DOHH2 (cell line): ENCODE data around the gene AP5Z1.

ENCODE experiments used
- H3F3A ChIP-seq: fragments of 200-600 bp; sonication (generic), shearing (Covaris generic); 2 replicates; pipeline ENCODE4 v1.6.0; 2016; ENCODE audit warnings: antibody characterized with exemption, mild to moderate bottlenecking; ENCODE audit not compliant: control insufficient read depth, insufficient read depth
- H3K27ac ChIP-seq: fragments of 200-600 bp; sonication (generic); 2 replicates; pipeline ENCODE4 v1.5.1; 2014; ENCODE audit warnings: low read depth, mild to moderate bottlenecking, low read length, moderate library complexity
- H3K27me3 ChIP-seq: fragments of 200-600 bp; sonication (generic); 2 replicates; pipeline ENCODE4 v1.6.1; 2014; ENCODE audit warnings: mild to moderate bottlenecking, low read length, mixed read lengths; ENCODE audit not compliant: control insufficient read depth
- H3K36me3 ChIP-seq: fragments of 200-600 bp; sonication (generic); 2 replicates; pipeline ENCODE4 v1.6.1; 2014; ENCODE audit warnings: mild to moderate bottlenecking, low read length, moderate library complexity, mixed read lengths; ENCODE audit not compliant: control insufficient read depth
- H3K4me1 ChIP-seq: fragments of 200-600 bp; sonication (generic); 2 replicates; pipeline ENCODE4 v1.6.1; 2014; ENCODE audit warnings: mild to moderate bottlenecking, low read length, mixed read lengths; ENCODE audit not compliant: control insufficient read depth
- H3K4me2 ChIP-seq: fragments of 200-600 bp; sonication (generic); 2 replicates; pipeline ENCODE4 v1.6.0; 2014; ENCODE audit warnings: mild to moderate bottlenecking, low read length, moderate library complexity
- H3K4me3 ChIP-seq: fragments of 200-600 bp; sonication (generic); 2 replicates; pipeline ENCODE4 v1.5.1; 2014; ENCODE audit warnings: mild to moderate bottlenecking, low read length, mixed read lengths
- H3K79me2 ChIP-seq: fragments of 200-600 bp; sonication (generic); 2 replicates; pipeline ENCODE4 v1.6.1; 2014; ENCODE audit warnings: mild to moderate bottlenecking, low read length, mixed read lengths; ENCODE audit not compliant: control insufficient read depth
- H3K9me2 ChIP-seq: fragments of 200-600 bp; sonication (generic); replicated peaks from 2 replicates; pipeline ENCODE4 v1.6.1; 2014; ENCODE audit warnings: mild to moderate bottlenecking, low read length, mixed read lengths; ENCODE audit not compliant: control insufficient read depth
- H3K9me3 ChIP-seq: fragments of 200-600 bp; sonication (generic); 2 replicates; pipeline ENCODE4 v1.6.1; 2014; ENCODE audit warnings: antibody characterized with exemption, low read length, mixed read lengths; ENCODE audit not compliant: control insufficient read depth, insufficient read depth
- H4K20me1 ChIP-seq: fragments of 200-600 bp; sonication (generic); 2 replicates; pipeline ENCODE4 v1.6.0; 2014; ENCODE audit warnings: low read depth, mild to moderate bottlenecking, antibody characterized with exemption, low read length, moderate library complexity; ENCODE audit not compliant: control insufficient read depth, insufficient read depth
- CTCF ChIP-seq: fragments of 200-600 bp; sonication (generic); IDR thresholded peaks from one replicate; pipeline ENCODE4 v1.5.1; 2014; ENCODE audit warnings: antibody characterized with exemption, mild to moderate bottlenecking, low read depth, low read length; ENCODE audit not compliant: poor library complexity, severe bottlenecking
- EZH2phosphoT487 ChIP-seq: fragments of 200-600 bp; sonication (generic); IDR thresholded peaks from 2 replicates; pipeline ENCODE4 v1.6.1; 2017; ENCODE audit warnings: borderline replicate concordance, mild to moderate bottlenecking, antibody characterized with exemption, low read length, moderate library complexity, mixed read lengths

Gene AP5Z1

GRCh38 chr7:4742852-4743251 is 32.6 kb upstream of the AP5Z1 start:
- TF ChIP-seq EZH2phosphoT487, result no peak
- TF ChIP-seq CTCF, result no peak
- Histone ChIP-seq H3K79me2 (peaks cover 70% of the 10 kb centered on the region), H3F3A (peaks cover 19% of the 10 kb centered on the region), H3K4me3 (0 out of 2 replicates have a peak overlapping the region, but pooled peaks have one; percentile 75), H3K27ac (peak overlapping the region; percentile 90; the same call in 1 of the 2 replicates), H3K9me2 (no peaks in the 10 kb centered on the region), H3K4me1 (peaks cover 65% of the 10 kb centered on the region), H3K4me2 (peak overlapping the region; percentile 98), H4K20me1 (peaks cover 4% of the 10 kb centered on the region; the same call in 1 of the 2 replicates), H3K27me3 (no peaks in the 10 kb centered on the region), H3K36me3 (peaks cover 60% of the 10 kb centered on the region), H3K9me3 (no peaks in the 10 kb centered on the region)

GRCh38 chr7:4744391-4745264 is 30.8 kb upstream of the AP5Z1 start:
- Histone ChIP-seq H4K20me1 (no peaks in the 10 kb centered on the region), H3K9me2 (no peaks in the 10 kb centered on the region), H3K27me3 (no peaks in the 10 kb centered on the region), H3K79me2 (peaks cover 70% of the 10 kb centered on the region), H3K27ac (peak overlapping the region; percentile 90), H3K4me2 (peak overlapping the region; percentile 98), H3F3A (peaks cover 19% of the 10 kb centered on the region), H3K4me3 (peak overlapping the region; percentile 75), H3K36me3 (peaks cover 63% of the 10 kb centered on the region), H3K4me1 (peaks cover 53% of the 10 kb centered on the region), H3K9me3 (no peaks in the 10 kb centered on the region)
- TF ChIP-seq EZH2phosphoT487, result no peak
- TF ChIP-seq CTCF, result peak; percentile 36

DNA sequence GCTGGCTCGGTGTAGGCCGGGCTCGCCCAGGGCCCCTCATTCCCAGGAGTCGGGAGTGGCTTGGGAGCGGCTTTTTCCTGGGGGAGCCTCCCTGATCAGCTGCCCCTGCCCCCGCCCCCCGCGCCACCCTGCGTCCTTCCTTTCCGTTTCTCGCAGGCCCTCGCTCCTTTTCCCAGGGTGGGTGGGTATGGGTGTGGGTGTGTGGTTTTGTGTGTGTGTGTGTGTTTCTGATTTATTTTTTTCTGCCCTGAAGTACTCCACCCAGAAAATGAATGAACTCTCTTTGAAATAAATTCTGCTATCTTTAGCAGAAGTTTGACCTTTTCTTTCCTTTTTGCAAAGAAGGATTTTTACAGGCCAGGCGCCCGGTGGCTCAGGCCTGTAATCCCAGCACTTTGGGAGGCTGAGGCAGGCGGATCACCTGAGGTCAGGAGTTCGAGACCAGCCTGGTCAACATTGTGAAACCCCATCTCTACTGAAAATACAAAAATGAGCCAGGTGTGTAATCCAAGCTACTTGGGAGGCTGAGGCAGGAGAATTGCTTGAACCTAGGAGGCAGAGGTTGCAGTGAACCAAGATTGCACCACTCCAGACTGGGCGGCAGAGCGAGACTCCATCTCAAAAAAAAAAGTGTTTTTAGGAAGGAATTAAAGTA is 30.0 kb upstream of the AP5Z1 start:
- peak overlapping the region; percentile 90 for H3K27ac ChIP-seq
- peaks cover 19% of the 10 kb centered on the region for H3F3A ChIP-seq
- peaks cover 72% of the 10 kb centered on the region for H3K79me2 ChIP-seq
- TF ChIP-seq EZH2phosphoT487 (no peak), CTCF (no peak)
- H4K20me1 ChIP-seq, result no peaks in the 10 kb centered on the region
- peaks cover 69% of the 10 kb centered on the region for H3K36me3 ChIP-seq
- H3K9me2 ChIP-seq, result no peaks in the 10 kb centered on the region
- peak overlapping the region; percentile 75 for H3K4me3 ChIP-seq
- H3K4me2 ChIP-seq, result peak overlapping the region; percentile 98
- H3K9me3 ChIP-seq, result no peaks in the 10 kb centered on the region
- H3K27me3 ChIP-seq, result no peaks in the 10 kb centered on the region
- peaks cover 50% of the 10 kb centered on the region for H3K4me1 ChIP-seq
